ENCODE results near the gene DPEP1.

DNA sequence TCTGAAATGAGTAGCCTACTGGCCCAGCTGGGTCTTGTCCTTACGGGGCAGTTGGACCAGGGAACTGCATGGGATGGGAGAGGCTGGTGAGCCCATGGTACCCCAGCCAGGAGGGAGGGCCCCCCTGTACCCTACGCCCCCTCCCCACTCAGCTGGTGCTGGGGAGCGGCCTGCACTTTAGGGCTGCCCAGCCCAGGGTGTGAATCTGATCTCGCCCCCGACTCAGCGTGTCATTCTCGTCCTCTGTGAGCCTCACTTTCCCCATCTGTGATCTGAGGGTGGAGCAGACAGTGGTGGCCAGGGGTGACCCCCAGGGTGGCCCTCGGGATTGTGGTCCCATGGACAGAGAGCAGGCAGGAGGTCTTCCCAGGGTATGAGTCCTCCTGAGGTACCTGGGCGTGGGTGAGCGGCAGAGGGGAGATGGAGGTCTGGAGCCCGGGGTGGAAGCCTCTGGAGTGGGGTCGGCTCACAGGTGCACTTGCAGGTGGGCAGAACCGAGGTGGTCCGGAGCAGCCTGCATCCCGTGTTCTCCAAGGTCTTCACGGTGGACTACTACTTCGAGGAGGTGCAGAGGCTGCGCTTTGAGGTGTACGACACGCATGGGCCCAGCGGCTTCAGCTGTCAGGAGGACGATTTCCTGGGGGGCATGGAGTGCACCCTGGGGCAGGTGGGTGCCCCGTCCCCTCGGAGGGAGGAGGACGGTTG, 36.2 kb upstream of the DPEP1 start:
- TF ChIP-seq, protein P1, sequence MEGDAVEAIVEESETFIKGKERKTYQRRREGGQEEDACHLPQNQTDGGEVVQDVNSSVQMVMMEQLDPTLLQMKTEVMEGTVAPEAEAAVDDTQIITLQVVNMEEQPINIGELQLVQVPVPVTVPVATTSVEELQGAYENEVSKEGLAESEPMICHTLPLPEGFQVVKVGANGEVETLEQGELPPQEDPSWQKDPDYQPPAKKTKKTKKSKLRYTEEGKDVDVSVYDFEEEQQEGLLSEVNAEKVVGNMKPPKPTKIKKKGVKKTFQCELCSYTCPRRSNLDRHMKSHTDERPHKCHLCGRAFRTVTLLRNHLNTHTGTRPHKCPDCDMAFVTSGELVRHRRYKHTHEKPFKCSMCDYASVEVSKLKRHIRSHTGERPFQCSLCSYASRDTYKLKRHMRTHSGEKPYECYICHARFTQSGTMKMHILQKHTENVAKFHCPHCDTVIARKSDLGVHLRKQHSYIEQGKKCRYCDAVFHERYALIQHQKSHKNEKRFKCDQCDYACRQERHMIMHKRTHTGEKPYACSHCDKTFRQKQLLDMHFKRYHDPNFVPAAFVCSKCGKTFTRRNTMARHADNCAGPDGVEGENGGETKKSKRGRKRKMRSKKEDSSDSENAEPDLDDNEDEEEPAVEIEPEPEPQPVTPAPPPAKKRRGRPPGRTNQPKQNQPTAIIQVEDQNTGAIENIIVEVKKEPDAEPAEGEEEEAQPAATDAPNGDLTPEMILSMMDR (IDR thresholded peaks at IDR 0.05; ENCODE audit: low read depth, low read length), result no peak
- TF ChIP-seq POLR2A (IDR thresholded peaks at IDR 0.05; ENCODE audit: extremely low read depth, insufficient read length), result no peak
- TF ChIP-seq MYC (IDR thresholded peaks at IDR 0.05; ENCODE audit: low read depth, low read length), result no peak
